CD4-positive, alpha-beta T cell (primary cell): ENCODE results near the gene ZNF532. TPM values are rescaled to one million over a fixed set of nuclear protein-coding genes. Genes with fewer than 3 reads are reported as not detected.

Source experiments
- ATAC-seq: fragments of 200-7000 bp; cut with Tn5 transposase; one replicate; pipeline ENCODE4 v1.10.0; 2022; ENCODE audit warnings: mild to moderate bottlenecking; ENCODE audit not compliant: poor library complexity
- CTCF ChIA-PET: fragments of 350-600 bp; sonication (Branson Sonifier 250); formaldehyde crosslinking; loops from one replicate; lab custom pipeline; 2021; ENCODE audit warnings: antibody characterized with exemption, inconsistent platforms; lab: Charles Lee
- POLR2A ChIA-PET: fragments of 350-600 bp; sonication (Branson Sonifier 250); formaldehyde crosslinking; loops from one replicate; lab custom pipeline; 2021; ENCODE audit warnings: antibody characterized with exemption, inconsistent platforms; lab: Charles Lee
- DNase-seq, 14 experiments: peaks; one replicate each; pipeline ENCODE4 v3.0.0-alpha.2; 2013 to 2020; ENCODE audit warnings: mixed read lengths in 2 of 14
- H3K27ac ChIP-seq, 2 donors: one replicate each; pipeline versions ENCODE4 v1.5.1 to v1.7.0; 2013; ENCODE audit warnings: low read length in 2 of 2, low read depth in 1 of 2, mild to moderate bottlenecking in 1 of 2
- H3K27me3 ChIP-seq, 2 experiments: 1 replicate in 1 of 2; 2 replicates in 1 of 2; pipeline versions ENCODE4 v1.6.1 to v1.7.0; 2013; ENCODE audit warnings: low read length in 2 of 2, control low read depth in 1 of 2, mild to moderate bottlenecking in 1 of 2, moderate library complexity in 1 of 2; ENCODE audit not compliant: insufficient read depth in 2 of 2, control insufficient read depth in 1 of 2
- H3K36me3 ChIP-seq: one replicate; pipeline ENCODE4 v1.6.1; 2013; ENCODE audit warnings: low read length, control low read depth; ENCODE audit not compliant: insufficient read depth
- H3K4me1 ChIP-seq: one replicate; pipeline ENCODE4 v1.6.1; 2013; ENCODE audit warnings: low read length, control low read depth; ENCODE audit not compliant: insufficient read depth
- H3K4me3 ChIP-seq: one replicate; pipeline ENCODE4 v1.5.1; 2013; ENCODE audit warnings: mild to moderate bottlenecking, low read length, moderate library complexity
- H3K9me3 ChIP-seq, 2 experiments: 1 replicate in 1 of 2; 2 replicates in 1 of 2; pipeline versions ENCODE4 v1.6.1 to v1.7.0; 2013; ENCODE audit warnings: low read length in 2 of 2, mild to moderate bottlenecking in 2 of 2, control low read depth in 1 of 2, moderate library complexity in 1 of 2; ENCODE audit not compliant: control insufficient read depth in 1 of 2, insufficient read depth in 1 of 2
- H3K27ac Mint-ChIP-seq: one replicate; pipeline ENCODE4 v1.8.0; 2020; ENCODE audit warnings: mixed read lengths
- H3K27me3 Mint-ChIP-seq: one replicate; pipeline ENCODE4 v1.8.0; 2021; ENCODE audit warnings: mixed read lengths
- H3K36me3 Mint-ChIP-seq: one replicate; pipeline ENCODE4 v1.8.0; 2021; ENCODE audit warnings: low read depth, mixed read lengths
- H3K4me1 Mint-ChIP-seq: one replicate; pipeline ENCODE4 v1.8.0; 2021; ENCODE audit warnings: low read depth, mixed read lengths
- H3K4me3 Mint-ChIP-seq: one replicate; pipeline ENCODE4 v1.8.0; 2020; ENCODE audit warnings: mild to moderate bottlenecking, mixed read lengths
- H3K9me3 Mint-ChIP-seq: one replicate; pipeline ENCODE4 v1.8.0; 2020; ENCODE audit warnings: mixed read lengths
- intact Hi-C, 2 experiments: fragments of 100-400 bp; cut with DNase I in 1 of 2; cut with micrococcal nuclease in 1 of 2; formaldehyde crosslinking; loops; one replicate each; pipeline versions ENCODE4 v1.15.1 to v1.9.0; 2023 to 2025; cut with DNase I, micrococcal nuclease
- total RNA-seq, 174 experiments: library from RNA in 2 of 174; stranded (reverse) in 2 of 174; gene quantifications; one replicate each; pipeline ENCODE4 v1.2.3 and lab custom pipeline; 2021 to 2026
- TF ChIP-seq, protein P1 (sequence below): fragments of 200-600 bp; IDR thresholded peaks from one replicate; pipeline ENCODE4 v1.8.0; 2022; ENCODE audit warnings: antibody characterized with exemption, mild to moderate bottlenecking

ZNF532 gene
- total RNA-seq, 2 experiments from 2014 or later, result 9.8 to 9.9 TPM

DNA sequence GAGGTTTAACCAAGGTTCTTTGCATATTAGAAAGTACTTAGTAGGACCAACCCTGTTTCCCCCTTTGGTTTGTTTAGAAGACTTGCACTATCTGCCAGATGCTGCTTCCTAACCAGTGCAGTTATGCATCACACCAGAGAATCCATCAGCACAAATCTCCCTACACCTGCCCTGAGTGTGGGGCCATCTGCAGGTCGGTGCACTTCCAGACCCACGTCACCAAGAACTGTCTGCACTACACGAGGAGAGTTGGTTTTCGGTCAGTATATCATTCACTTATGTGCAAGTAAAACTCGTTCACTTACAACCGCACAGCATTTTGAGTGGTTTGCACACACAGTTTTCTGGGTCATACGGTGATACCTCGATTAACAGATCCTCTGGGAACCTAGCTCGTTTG, 69.7 kb downstream of the ZNF532 start:
- peaks cover 47% of the 10 kb centered on the region for H3K27me3 Mint-ChIP-seq
- no peak overlapping the region for H3K27ac Mint-ChIP-seq
- no peak for ATAC-seq

DNA sequence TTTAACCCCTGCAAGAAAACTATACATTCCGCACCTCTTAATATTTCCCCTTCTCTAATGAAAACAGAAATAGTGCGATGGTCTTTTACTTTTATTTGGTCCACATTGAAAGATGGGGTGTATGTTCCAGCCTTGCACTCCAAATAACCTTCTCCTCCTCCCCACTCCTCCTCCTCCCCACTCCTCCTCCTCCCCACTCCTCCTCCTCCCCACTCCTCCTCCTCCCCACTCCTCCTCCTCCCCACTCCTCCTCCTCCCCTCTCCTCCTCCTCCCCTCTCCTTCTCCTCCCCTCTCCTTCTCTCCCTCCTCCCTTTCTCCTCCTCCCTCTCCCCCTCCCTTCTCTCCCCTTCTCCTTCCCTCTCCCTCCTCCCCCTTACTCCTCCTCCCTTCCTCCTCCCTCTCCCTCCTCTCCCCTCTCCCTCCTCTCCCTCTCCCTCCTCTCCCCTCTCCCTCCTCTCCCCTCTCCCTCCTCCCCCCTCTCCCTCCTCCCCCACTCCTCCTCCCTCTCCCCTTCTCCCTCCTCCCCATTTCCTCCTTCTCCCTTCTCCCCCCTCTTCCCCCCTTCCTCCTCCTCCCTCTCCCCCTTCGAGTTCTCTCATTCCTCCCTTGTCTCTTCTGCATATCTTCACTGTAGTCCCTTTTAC, 70.4 kb downstream of the ZNF532 start:
- Histone ChIP-seq H3K4me3 (no peak overlapping the region), H3K9me3 (no peaks in the 10 kb centered on the region), H3K4me1 (no peaks in the 10 kb centered on the region), H3K27me3 (peaks cover 5 to 14% of the 10 kb centered on the region in 2 experiments), H3K27ac (no peak overlapping the region), H3K36me3 (no peaks in the 10 kb centered on the region)
- intact Hi-C loops, result no loop called here
- ChIA-PET CTCF (no interaction called here), POLR2A (no interaction called here)
- H3K4me3 Mint-ChIP-seq, result no peak overlapping the region
- no peaks in the 10 kb centered on the region for H3K9me3 Mint-ChIP-seq
- DNase-seq (no peak), ATAC-seq (no peak)
- no peaks in the 10 kb centered on the region for H3K36me3 Mint-ChIP-seq
- H3K27ac Mint-ChIP-seq, result no peak overlapping the region
- TF ChIP-seq, protein P1, sequence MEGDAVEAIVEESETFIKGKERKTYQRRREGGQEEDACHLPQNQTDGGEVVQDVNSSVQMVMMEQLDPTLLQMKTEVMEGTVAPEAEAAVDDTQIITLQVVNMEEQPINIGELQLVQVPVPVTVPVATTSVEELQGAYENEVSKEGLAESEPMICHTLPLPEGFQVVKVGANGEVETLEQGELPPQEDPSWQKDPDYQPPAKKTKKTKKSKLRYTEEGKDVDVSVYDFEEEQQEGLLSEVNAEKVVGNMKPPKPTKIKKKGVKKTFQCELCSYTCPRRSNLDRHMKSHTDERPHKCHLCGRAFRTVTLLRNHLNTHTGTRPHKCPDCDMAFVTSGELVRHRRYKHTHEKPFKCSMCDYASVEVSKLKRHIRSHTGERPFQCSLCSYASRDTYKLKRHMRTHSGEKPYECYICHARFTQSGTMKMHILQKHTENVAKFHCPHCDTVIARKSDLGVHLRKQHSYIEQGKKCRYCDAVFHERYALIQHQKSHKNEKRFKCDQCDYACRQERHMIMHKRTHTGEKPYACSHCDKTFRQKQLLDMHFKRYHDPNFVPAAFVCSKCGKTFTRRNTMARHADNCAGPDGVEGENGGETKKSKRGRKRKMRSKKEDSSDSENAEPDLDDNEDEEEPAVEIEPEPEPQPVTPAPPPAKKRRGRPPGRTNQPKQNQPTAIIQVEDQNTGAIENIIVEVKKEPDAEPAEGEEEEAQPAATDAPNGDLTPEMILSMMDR, result no peak
- H3K27me3 Mint-ChIP-seq, result peaks cover 46% of the 10 kb centered on the region
- H3K4me1 Mint-ChIP-seq, result no peaks in the 10 kb centered on the region

More for the DNA sequence above, 69.7 kb downstream of the ZNF532 start:
- POLR2A ChIA-PET, result no interaction called here
- intact Hi-C loops, result no loop called here
- H3K9me3 ChIP-seq, result no peaks in the 10 kb centered on the region
- CTCF ChIA-PET, result no interaction called here
- Mint-ChIP-seq H3K4me1 (no peaks in the 10 kb centered on the region), H3K9me3 (no peaks in the 10 kb centered on the region), H3K36me3 (no peaks in the 10 kb centered on the region), H3K4me3 (no peak overlapping the region)
- peaks cover 5 to 15% of the 10 kb centered on the region in 2 experiments for H3K27me3 ChIP-seq
- DNase-seq, result no peak
- no peaks in the 10 kb centered on the region for H3K36me3 ChIP-seq
- H3K4me3 ChIP-seq, result no peak overlapping the region
- H3K27ac ChIP-seq, result no peak overlapping the region
- H3K4me1 ChIP-seq, result no peaks in the 10 kb centered on the region
- TF ChIP-seq, protein P1, result no peak

DNA sequence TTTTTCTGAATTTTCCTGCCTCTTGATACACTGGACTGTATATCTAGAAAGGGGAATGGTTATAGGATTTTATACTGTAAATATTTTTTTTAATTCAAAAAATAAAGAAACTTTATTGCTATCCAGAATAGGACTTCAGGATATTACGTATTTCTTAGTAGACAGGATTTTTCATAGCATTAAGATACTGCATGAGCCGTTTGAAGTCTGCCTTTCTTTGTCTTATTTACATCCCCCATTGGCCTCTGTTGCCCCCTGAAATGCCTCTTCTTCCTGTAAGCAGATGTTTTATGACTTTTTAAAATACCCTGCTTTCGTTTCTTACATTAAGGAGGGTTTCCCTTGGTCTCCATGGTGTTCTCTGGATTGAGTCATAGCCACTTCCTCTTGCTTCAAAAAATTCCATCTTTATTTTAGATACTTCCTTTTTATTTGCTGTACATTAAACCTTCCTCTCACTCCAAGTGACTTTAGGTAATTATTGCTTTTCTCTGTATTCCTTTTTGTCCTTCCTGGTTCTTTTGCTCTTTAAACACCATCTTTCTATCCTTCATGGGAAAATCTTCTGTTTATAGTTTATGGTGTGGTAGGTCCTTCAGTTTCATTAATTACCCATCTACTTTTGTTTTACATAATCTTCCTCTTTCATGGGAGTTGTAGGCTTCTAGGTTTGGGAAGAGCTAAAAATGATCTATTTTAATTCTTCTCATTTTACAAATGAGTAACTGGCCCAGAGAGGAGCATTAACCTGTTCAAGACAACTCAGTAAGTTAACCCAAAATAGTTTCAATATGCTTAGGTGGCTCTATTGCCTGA, 72.6 kb downstream of the ZNF532 start:
- Histone ChIP-seq H3K36me3 (no peaks in the 10 kb centered on the region), H3K27ac (no peak overlapping the region), H3K27me3 (peaks cover 5% of the 10 kb centered on the region in 2 experiments), H3K9me3 (peaks cover 0 to under 1% of the 10 kb centered on the region in 2 experiments), H3K4me3 (no peak overlapping the region), H3K4me1 (no peaks in the 10 kb centered on the region)
- Mint-ChIP-seq H3K4me3 (no peak overlapping the region), H3K9me3 (no peaks in the 10 kb centered on the region), H3K36me3 (no peaks in the 10 kb centered on the region), H3K27me3 (peaks cover 35% of the 10 kb centered on the region), H3K4me1 (no peaks in the 10 kb centered on the region), H3K27ac (no peak overlapping the region)
- DNase-seq (peak in 2 of 14 experiments; percentile 13), ATAC-seq (no peak)
- intact Hi-C loops, result no loop called here
- TF ChIP-seq, protein P1, result no peak
- ChIA-PET POLR2A (no interaction called here), CTCF (no interaction called here)
